GM19023 (cell line): ENCODE data around the gene POU2F1.
A peak's percentile ranks its signal among the peaks of the same experiment; 100 is the strongest.

Source experiments
- ATAC-seq: cut with Tn5 transposase; IDR thresholded peaks from one replicate; pipeline ENCODE4 v1.9.1; 2021; ENCODE audit warnings: mild to moderate bottlenecking, moderate library complexity; ENCODE audit not compliant: unreplicated experiment

Gene POU2F1

DNA sequence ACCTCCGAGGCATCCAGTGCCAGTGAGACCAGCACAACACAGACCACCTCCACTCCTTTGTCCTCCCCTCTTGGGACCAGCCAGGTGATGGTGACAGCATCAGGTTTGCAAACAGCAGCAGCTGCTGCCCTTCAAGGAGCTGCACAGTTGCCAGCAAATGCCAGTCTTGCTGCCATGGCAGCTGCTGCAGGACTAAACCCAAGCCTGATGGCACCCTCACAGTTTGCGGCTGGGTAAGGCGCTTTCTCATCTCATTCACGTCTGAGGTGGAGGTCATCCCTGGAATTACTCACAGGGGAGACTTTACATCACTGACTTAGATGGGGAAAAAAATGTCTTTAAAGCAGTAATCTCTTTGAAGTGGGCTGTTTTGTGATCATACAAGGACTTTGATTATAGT lies 191.4 kb downstream of the POU2F1 start:
- ATAC-seq: no peak

DNA sequence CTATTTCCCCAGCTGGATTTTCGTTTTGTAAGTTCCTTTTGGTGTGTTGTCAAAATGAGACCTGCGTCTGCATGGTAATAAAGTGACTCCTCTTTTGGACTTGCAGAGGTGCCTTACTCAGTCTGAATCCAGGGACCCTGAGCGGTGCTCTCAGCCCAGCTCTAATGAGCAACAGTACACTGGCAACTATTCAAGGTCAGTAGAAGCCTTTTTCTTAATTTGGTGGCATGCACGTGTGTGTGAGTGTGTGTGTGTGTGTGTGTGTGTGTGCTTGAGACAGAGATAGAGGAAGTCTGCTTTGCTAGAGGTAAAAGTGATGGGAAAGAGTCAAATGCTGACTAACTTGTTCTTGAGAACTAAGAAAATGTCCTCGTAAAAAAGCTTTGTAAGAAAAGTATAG lies 192.2 kb downstream of the POU2F1 start:
- ATAC-seq: no peak

DNA sequence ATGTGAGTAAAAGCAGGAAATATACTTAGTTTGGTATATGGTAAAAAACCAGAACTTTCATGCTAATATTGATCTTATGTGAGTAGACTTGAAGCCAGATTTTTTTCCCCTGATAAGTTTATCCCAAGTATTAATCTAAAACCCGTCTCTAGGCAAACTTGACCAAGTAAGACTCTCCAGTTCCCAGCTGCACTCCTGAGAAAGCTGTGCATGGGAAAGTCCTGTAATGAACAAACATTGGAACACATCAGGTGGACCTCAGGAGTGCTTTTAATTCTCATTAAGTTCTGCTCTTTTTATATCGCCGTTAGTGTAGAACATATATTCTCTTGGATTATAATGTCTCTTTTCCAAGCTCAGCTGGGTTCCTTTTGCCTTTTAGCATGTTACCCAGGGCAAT lies 192.6 kb downstream of the POU2F1 start:
- ATAC-seq: no peak

DNA sequence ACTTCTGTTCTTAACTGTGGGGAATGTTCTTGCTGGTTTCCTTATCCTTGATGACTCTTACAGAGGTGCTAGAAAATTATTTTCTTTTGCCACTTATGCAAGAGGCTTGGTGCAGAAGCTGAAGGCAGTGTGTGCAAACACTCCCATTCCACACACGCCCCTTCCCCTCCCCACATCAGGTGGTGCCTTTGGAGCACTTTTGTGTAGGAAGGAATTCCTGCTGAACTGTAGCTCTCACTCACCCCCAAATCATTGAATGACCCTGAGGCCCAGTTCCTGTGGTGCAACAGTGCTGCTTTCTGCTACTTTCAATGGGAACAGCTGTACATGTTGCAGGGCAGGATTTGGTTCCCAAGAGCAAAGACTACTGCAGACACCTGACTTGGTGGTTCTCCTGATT lies 195.8 kb downstream of the POU2F1 start:
- ATAC-seq: no peak

DNA sequence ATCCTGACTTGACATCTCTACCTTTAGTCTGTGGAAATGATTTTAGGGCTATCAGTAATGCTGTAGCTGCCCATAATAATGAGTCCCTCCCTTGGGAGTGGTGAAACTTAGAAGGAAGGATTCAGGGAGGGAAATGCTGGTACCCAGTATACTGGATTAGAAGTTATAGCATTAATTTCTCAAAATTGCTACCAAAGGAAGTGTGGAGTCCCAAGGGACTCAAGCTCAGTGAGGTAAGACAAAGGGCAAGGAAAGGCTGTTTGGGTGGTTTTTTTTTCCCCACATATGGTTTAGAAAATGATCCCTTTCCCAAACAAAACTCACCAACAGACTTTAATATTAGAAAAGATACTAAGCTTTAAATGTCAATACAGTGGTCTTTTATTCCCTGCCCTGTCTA lies 197.7 kb downstream of the POU2F1 start:
- no peak for ATAC-seq

DNA sequence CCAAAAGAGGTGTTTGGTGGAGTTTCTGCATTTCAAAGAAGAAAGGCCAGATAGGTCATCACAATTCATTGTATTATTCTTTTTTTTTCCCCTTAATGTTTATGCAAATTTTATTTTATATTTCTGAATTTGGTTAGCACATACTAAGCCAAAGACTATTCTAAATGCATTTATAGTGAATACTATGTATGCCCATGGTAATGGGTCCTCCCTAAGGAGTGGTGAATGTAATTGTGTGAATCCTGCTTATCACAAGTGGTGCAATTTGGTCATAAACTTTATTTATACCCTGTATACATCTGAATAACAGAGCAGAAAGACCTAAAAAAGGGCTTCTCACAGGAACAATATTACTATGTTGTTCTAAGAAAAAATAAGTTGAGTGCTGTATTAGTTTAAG lies 198.6 kb downstream of the POU2F1 start:
- ATAC-seq: no peak

DNA sequence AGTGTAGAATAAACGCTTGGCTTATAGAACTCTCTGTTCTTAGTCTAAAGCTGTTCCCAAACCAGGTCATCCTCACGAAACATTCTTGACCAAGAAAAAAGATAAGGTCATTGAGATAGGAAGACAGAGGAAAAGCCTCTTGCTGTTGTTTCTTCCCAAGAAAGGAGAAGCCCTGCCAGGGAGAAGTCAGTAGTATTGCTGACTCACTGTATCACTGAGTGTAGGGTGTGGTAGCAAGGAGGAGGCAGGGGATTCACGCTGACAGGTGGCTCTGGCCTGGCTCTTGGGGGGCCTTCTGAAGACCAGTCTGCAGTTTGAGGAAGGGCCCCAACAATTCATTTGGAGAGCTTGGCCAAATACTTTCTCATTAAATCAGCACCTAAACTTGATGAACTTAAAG lies 199.8 kb downstream of the POU2F1 start:
- ATAC-seq: no peak

DNA sequence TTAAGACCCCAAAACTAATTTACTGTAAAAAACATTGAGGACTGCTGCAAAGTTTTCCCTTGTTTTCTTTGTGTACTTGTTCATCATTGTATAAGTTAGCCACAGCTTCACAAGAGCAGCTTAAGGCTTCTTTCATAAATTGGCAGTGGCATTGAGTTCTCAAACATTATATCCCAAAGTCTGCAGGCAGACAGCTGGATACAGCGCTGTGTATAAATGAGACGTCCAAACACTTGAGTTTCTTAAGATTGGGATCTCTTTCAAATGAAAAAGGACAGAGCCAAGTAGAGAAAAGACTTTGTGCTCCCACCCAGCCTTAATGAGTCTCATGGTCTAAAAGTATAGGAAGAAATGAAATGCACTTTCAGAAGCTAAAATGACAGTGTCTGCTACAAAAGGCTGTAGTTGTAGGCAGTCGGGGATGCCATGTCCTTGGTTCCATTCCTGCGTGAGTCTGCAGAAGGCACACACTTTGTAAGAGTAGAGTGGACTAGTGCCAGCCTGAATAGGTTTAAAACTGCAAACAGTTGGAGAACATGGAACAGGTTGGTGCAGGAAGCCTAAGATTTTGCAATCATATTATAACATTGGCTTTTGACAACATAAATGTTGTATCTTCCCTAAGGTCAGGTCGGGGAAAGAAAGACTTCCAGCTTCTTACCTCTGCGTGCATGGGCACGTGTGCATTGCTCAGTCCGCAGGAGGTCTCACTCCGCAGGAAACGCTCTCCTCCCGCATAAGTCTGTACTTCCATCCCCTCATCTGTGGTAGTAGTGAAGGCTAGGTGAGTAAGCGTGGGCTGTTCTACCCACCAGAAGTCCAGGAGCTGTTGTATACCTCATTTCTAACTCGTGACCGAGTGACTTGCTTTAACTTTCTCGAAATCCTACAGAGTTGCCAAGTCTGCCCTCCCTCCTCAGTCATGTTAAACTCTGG lies 203.3 kb downstream of the POU2F1 start:
- ATAC-seq: no peak

DNA sequence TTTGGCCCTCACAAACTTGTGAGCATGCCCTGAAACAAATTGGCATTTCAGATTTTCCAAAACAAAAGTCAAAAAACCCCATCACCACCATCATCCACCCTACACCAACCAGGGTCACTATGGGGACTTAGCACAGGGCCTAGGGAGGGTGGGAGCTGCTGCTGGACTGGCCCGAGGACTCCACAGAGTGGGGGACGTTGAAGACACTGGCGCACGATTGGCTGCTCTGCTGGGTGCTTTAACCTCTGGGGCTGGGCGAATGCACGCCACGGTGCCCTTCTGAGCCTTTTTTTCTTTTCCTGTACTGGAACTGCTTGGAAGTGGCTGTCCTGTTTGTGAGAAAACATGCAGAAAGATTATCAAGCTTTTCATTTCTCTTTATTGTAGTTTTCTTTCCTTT lies 204.8 kb downstream of the POU2F1 start:
- ATAC-seq: no peak

DNA sequence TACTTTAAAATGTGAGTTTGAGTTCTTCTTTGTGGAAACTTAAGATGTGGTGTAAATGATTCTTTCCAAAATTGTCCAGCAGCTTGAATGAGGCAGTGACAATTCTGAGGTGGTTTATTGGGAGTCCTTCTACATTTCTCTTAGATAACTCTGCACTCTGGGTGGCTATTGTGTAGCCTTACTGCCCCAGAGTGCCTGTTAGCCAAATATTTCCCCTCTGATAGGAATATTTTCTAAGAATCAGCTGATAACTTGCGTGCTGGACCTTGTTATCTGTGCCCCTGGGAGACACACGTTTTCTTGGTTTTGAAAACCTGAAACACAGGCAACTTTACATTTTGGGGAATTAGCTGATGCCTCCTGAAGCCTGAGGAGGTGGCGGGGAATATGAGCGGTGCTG lies 206.0 kb downstream of the POU2F1 start:
- no peak for ATAC-seq

DNA sequence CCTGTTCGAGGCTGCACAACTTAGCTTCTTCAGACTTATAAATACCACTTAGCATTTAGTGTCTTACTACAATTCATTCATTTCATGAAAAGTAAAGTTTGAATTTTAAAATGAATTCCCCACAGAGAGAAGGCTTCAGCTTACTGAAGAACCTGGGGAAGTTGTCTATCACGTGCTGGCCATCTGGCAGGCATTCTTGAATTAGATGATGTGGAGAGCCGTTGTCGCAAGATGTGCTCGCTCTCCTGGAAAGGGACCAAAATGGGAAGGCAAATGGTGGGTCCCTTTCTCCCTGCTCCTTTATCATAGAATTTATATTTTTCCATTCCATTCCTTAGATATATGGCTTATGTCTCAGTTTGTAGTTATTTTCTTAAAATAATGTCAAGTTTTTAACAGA lies 207.2 kb downstream of the POU2F1 start:
- ATAC-seq: no peak

DNA sequence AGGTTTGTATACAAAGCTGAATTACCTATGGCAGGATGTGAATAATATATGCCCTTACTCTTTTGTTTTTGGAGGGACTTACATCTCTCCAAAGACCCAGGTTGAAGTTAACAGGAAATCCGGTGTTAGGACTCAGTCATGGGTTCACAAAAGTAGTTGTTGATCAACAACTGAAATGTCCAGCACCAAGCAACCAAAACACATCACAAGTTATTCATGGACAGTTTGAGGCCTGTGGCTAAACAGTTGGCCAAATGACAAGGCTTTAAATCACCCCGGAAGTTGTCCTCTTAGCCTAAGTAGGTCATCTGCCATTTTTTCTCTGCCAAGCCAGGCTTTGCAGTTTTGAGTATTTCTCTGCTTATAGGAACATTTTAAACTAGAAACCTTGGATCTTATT lies 207.7 kb downstream of the POU2F1 start:
- no peak for ATAC-seq

DNA sequence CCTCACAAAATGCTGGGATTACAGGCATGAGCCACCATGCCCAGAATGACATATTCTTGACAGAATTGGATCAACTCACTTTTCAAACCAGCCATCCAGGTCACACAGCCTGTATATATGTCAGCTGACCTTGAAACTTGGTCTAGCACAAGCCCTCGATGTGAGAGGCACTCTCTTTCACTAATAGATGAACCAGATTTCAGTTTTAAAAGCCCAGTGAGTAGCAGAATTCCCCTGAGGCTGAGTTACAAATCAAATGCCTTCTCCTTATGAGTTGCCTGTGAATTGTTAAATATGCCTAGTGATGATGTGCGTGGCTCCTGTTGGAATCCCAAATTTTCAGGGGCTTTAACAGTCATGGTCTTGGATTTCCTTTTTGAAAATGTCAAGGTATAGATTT lies 208.9 kb downstream of the POU2F1 start:
- ATAC-seq: peak; percentile 49

DNA sequence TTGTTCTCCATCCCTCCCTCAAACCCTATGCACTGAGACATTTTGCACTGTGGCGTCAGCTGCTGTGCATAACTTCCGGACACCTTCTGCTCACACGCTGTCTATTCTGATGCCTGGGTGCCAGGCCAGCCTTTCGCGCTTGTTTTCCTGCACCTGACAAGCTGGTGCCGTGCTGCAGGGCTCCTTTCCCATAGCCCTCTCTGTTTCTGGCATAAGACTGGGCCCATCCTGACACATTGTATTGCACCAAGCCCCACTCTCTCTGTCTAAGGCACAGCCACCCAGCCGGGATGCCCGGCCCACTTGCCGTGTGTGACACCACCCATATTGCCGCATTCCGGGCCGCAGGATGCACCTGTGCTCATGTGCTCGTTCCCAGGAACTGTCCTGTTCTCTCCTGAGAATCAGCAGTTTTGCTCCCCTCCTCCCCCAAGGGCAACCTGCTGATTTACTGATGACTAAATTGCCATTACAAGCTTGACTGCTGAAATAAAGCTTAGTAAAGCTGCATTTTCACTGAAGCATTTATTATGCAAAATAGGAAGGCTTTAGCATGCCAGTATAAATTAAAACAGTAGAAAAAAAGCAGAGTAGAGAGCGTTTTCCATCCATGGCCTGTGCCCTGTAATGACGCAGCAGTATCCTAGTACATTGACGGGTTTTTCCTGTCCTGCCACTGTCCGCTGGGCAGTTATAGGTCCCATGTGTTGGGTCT lies 209.6 kb downstream of the POU2F1 start:
- peak; percentile 42 for ATAC-seq

DNA sequence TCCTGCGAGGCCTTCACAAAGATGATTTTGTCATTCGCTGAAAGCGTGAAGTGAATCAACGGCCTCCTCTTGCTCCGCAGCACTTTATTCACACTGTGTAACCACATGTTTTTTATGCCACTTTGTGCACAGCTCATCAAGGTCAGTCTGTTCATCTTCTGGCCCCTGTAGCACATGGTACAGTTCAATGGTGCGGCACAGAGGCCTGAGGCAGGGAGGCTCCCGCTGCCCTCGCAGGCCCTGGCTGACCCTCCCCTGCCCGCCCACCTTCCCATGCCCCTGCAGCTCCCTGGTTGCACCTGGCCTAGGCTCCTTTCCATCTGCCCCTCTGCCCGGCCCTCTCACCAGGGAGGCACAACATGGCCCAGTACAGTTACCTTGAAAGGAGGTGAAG lies 210.2 kb downstream of the POU2F1 start:
- ATAC-seq: no peak

DNA sequence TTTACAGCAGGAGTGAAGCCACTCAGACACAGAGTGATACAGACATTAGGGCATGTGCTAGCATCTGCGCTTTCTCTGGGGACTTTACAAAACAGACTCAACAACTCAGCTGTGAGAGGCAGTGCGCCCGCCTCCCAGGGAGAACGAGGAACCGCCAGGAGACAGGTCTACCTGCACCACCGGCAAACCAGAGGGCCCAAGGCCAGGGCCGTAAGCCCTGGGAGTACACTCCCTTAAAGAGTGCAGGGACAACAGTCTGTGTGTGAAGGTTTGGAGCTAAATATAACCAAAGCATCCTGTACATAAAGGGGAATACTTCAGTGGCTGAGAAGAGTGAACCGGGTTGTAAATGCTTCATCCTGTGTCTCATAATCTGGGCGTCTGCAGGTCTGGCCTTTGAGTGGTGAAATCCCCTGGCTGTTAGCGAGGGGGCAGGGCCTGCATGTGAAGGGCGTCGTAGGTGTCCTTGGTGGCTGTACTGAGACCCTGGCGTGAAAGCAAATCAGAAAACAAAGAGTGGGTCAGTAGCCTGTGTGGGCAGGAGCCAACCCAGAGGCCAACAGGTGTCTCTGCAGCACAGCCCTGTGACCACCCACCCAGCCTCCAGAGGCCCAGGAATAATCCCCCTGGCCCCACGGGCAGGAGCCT lies 210.7 kb downstream of the POU2F1 start:
- no peak for ATAC-seq

DNA sequence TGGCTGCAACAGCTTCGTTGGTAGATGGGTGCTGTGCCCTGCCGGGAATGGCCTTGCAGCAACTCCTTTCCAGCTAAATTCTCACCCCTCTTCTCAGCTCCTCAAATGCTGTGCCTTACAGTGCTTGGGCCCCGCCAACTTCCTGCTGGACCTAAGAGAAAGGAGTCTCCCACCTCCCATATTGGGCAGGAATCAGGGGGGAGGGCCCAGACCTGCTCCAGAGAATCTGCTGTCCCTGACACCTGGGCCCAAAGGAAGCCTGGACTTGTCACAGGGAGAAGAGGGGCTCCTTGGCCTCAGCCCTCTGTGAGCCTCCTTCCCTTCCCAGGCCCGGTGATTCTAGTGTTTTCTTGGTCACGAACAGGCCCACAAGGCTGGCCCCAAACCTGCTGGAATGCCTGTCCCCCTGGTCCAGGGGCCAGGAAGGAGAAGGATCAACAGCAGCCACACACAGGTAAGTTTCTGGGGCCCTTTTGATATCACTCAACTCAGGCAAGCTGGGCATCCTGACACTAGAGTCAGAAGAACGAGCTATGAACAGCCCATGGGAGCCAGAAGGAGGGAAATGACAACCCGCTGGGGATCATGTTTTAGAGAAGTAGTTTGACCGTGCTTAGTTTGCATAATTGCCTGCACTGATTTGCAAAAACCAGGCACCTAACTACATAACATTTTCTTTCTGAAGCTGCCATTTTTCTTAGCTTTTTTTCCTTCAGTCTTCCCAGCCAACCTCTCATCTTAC lies 211.4 kb downstream of the POU2F1 start:
- ATAC-seq: no peak

DNA sequence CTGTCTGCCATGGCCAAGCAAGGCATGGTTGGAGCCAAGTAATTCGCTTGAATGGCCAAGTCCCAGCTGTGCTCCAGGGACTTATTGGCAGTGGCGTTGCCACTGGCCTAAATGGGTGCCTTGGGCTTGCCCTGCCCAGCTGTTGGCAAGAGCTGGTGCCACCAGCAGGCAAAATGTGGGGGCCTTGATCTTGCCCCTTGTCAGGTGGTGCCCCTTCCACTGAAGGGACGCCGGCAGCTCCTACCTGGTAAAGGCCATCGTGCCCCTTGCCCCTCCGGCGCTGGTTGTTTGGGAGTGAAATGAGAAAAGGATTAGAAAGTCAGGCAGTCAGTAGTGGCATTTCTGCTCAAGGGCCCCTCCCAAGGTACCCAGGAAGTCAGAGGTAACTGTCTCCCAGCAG lies 212.1 kb downstream of the POU2F1 start:
- no peak for ATAC-seq

DNA sequence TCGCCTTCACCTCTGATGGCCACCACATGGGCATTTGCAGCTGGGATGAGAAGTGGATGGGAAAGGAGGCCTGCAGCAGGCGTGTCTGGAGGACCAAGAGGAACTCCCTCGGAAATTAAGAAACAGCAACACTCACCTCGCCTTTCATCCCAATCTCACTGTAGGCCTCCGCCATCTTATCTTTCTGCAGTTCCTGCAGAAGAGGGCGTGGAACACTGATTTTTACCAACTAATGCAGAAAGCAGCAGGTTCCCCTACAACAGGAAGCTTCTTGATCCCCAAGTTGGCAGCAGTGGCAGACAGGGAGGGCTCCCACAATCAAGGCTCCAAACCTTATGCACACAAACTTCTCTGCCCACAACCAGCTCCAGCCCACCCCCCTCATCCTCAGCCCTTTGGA lies 213.2 kb downstream of the POU2F1 start:
- ATAC-seq: no peak

DNA sequence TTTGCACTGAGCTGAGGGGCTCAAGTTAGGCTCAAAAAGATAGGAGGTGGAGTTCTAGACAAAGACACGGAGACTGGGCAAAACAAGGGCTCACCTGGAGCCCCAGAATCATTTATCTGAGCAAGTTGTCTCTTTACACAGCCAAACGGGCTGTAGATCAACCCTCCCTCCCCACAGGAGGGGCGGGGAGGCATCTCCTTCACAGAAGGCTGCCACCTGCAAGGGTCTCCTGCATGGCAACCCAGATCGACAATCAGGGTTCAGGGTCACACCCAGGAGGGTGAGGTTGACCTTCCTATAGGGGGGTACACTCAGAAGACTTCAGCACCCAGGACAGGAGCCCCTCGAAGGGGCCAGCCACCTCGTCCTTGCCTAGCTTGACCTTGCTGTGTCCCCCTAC lies 213.6 kb downstream of the POU2F1 start:
- no peak for ATAC-seq

DNA sequence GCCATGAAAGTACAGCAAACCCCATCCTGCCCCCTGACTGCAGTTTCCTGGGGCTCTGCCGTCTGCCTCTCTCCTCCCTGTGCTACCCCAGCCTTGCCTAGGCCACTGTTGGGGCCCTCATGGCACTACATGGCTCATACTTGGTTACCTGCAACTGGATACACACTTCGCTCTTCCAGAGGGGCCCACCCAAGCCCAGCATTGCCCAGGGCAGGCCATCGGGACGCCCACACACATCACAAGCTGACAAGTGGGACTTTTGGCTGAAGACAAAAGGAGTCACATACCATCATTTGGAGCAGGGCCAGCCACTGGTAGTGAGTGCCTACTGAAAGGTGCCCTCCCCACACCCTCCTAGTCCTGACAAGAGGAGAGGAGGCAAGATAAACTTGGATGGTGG lies 214.8 kb downstream of the POU2F1 start:
- no peak for ATAC-seq
